HEK293 (cell line): ENCODE measurements around the gene RPS6KC1.

ENCODE experiments used
- ATF2 ChIP-seq: fragments of 450-650 bp; formaldehyde crosslinking; IDR thresholded peaks from 2 replicates; pipeline ENCODE4 v1.5.1; 2016; ENCODE audit warnings: missing biosample characterization, missing genetic modification characterization, low read depth
- ZBTB21 ChIP-seq: fragments of 450-650 bp; formaldehyde crosslinking; IDR thresholded peaks from 2 replicates; pipeline ENCODE4 v1.5.1; 2017; ENCODE audit warnings: missing biosample characterization, missing genetic modification characterization
- ZNF37A ChIP-seq: fragments of 450-650 bp; IDR thresholded peaks from 2 replicates; pipeline ENCODE4 v1.5.1; 2018; ENCODE audit warnings: missing biosample characterization, missing genetic modification characterization
- ZNF501 ChIP-seq: fragments of 450-650 bp; formaldehyde crosslinking; IDR thresholded peaks from 2 replicates; pipeline ENCODE4 v1.5.1; 2016; ENCODE audit warnings: missing biosample characterization, missing genetic modification characterization
- TF ChIP-seq, protein P1 (sequence below): fragments of 450-650 bp; formaldehyde crosslinking; IDR thresholded peaks from 2 replicates; pipeline ENCODE4 v1.5.1; 2016; ENCODE audit warnings: missing biosample characterization, missing genetic modification characterization
- TF ChIP-seq, protein P2 (sequence below): fragments of 450-650 bp; formaldehyde crosslinking; IDR thresholded peaks from 2 replicates; pipeline ENCODE4 v1.5.1; 2017; ENCODE audit warnings: missing biosample characterization, missing genetic modification characterization
- TF ChIP-seq, protein P3 (sequence below): sonication (generic); formaldehyde crosslinking; IDR thresholded peaks from 2 replicates; pipeline ENCODE4 v1.8.1; 2022; ENCODE audit warnings: mild to moderate bottlenecking, moderate library complexity, missing genetic modification reagents

DNA sequence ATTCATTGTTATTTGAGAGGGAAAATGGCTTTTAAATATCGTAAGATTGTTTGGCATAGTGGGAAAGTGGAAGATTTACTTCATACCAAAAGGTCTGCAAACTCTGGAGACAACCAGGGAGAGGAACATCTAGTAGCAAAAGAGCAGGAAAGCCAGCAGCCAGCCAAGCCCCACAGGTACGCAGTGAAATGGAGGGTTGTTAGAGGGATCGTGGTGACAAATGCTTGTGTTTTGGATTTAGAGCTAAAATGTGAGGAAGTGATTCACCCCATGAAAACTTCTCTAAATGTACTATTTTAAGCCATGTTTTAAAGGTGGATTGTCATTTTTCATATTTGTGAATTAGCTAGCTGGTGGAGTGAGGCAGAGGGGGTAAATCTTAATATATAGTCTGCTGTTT is 69.3 kb downstream of the RPS6KC1 start:
- TF ChIP-seq ATF2 (tag by site-specific recombination): no peak
- TF ChIP-seq, protein P1, sequence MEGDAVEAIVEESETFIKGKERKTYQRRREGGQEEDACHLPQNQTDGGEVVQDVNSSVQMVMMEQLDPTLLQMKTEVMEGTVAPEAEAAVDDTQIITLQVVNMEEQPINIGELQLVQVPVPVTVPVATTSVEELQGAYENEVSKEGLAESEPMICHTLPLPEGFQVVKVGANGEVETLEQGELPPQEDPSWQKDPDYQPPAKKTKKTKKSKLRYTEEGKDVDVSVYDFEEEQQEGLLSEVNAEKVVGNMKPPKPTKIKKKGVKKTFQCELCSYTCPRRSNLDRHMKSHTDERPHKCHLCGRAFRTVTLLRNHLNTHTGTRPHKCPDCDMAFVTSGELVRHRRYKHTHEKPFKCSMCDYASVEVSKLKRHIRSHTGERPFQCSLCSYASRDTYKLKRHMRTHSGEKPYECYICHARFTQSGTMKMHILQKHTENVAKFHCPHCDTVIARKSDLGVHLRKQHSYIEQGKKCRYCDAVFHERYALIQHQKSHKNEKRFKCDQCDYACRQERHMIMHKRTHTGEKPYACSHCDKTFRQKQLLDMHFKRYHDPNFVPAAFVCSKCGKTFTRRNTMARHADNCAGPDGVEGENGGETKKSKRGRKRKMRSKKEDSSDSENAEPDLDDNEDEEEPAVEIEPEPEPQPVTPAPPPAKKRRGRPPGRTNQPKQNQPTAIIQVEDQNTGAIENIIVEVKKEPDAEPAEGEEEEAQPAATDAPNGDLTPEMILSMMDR (tag by site-specific recombination): no peak
- TF ChIP-seq ZBTB21 (tag by site-specific recombination): no peak
- no peak for TF ChIP-seq ZNF501 (tag by site-specific recombination)
- TF ChIP-seq, protein P2, sequence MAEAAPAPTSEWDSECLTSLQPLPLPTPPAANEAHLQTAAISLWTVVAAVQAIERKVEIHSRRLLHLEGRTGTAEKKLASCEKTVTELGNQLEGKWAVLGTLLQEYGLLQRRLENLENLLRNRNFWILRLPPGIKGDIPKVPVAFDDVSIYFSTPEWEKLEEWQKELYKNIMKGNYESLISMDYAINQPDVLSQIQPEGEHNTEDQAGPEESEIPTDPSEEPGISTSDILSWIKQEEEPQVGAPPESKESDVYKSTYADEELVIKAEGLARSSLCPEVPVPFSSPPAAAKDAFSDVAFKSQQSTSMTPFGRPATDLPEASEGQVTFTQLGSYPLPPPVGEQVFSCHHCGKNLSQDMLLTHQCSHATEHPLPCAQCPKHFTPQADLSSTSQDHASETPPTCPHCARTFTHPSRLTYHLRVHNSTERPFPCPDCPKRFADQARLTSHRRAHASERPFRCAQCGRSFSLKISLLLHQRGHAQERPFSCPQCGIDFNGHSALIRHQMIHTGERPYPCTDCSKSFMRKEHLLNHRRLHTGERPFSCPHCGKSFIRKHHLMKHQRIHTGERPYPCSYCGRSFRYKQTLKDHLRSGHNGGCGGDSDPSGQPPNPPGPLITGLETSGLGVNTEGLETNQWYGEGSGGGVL (tag by site-specific recombination): no peak
- TF ChIP-seq ZNF37A (tag by site-specific recombination): no peak
- TF ChIP-seq, protein P3, sequence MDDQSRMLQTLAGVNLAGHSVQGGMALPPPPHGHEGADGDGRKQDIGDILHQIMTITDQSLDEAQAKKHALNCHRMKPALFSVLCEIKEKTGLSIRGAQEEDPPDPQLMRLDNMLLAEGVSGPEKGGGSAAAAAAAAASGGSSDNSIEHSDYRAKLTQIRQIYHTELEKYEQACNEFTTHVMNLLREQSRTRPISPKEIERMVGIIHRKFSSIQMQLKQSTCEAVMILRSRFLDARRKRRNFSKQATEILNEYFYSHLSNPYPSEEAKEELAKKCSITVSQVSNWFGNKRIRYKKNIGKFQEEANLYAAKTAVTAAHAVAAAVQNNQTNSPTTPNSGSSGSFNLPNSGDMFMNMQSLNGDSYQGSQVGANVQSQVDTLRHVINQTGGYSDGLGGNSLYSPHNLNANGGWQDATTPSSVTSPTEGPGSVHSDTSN (CRISPR knock-in tag): no peak
